ENCODE results near the gene LHFPL3. TPM values are rescaled to one million over a fixed set of nuclear protein-coding genes. Genes with fewer than 3 reads are reported as not detected.

Gene LHFPL3
- total and polyA plus RNA-seq, 2 experiments from 2014 or later: 0.24 TPM; not detected in 1

GRCh38 chr7:104951546-104951945, 623.1 kb downstream of the LHFPL3 start:
- no peaks in the 10 kb centered on the region for H3K9me2 ChIP-seq (ENCODE audit: insufficient read depth)
- no peaks in the 10 kb centered on the region; the same call in 2 of the 3 replicates for H3K9me3 Mint-ChIP-seq
- H3K27ac Mint-ChIP-seq: no peak overlapping the region
- H3K27me3 Mint-ChIP-seq (ENCODE audit: insufficient read depth, low read depth, poor library complexity): no peaks in the 10 kb centered on the region
- no peaks in the 10 kb centered on the region for H3K36me3 Mint-ChIP-seq (ENCODE audit: low read depth)
- H3F3A ChIP-seq (replicated peaks; ENCODE audit: low read depth): no peaks in the 10 kb centered on the region
- H3K4me3 Mint-ChIP-seq: no peak overlapping the region
- H4K20me1 ChIP-seq (replicated peaks; ENCODE audit: insufficient read depth): no peaks in the 10 kb centered on the region
- H3K27ac ChIP-seq (ENCODE audit: low read depth): no peak overlapping the region
- no peak for TF ChIP-seq EZH2 (IDR thresholded peaks at IDR 0.05; ENCODE audit: low read depth, unreplicated experiment)
- no peak for TF ChIP-seq JUNB (IDR thresholded peaks at IDR 0.05; ENCODE audit: unreplicated experiment)
- TF ChIP-seq NANOG (IDR thresholded peaks at IDR 0.05; ENCODE audit: borderline replicate concordance): no peak
- no peak for TF ChIP-seq ZNF331 (CRISPR knock-in tag; IDR thresholded peaks at IDR 0.05; ENCODE audit: low read depth)
- no peak for TF ChIP-seq ETS1 (IDR thresholded peaks at IDR 0.05)
- no peak for TF ChIP-seq ZNF114 (CRISPR knock-in tag; IDR thresholded peaks at IDR 0.05)
- no peak for TF ChIP-seq REST (IDR thresholded peaks at IDR 0.05; ENCODE audit: unreplicated experiment)
- no peak for TF ChIP-seq ZNF462 (CRISPR knock-in tag; IDR thresholded peaks at IDR 0.05)
- TF ChIP-seq POLR2AphosphoS5 (IDR thresholded peaks at IDR 0.05; ENCODE audit: low read depth): no peak
- TF ChIP-seq CTCF (conservative IDR thresholded peaks at IDR 0.05; ENCODE audit: low read depth in 2 of 2): no peak
- no peak for TF ChIP-seq STAT1 (IDR thresholded peaks at IDR 0.05; ENCODE audit: unreplicated experiment)
- no peak for TF ChIP-seq CREB1 (CRISPR knock-in tag; IDR thresholded peaks at IDR 0.05; ENCODE audit: low read depth)
- no peak for TF ChIP-seq EZH2phosphoT487 (IDR thresholded peaks at IDR 0.05; ENCODE audit: unreplicated experiment)
- DNase-seq (ENCODE audit: low spot score) (no peak), ATAC-seq (no peak)
- H2AFZ ChIP-seq: no peak overlapping the region
- H3K4me3 ChIP-seq: no peak overlapping the region
- no peaks in the 10 kb centered on the region for H3K79me2 ChIP-seq (replicated peaks; ENCODE audit: insufficient read depth)
- H3K4me2 ChIP-seq: no peak overlapping the region
- H3K4me1 Mint-ChIP-seq: no peaks in the 10 kb centered on the region
- H3K36me3 ChIP-seq (ENCODE audit: insufficient read depth): no peaks in the 10 kb centered on the region
- no peaks in the 10 kb centered on the region for H3K4me1 ChIP-seq (ENCODE audit: insufficient read depth)
- no peaks in the 10 kb centered on the region for H3K27me3 ChIP-seq (ENCODE audit: insufficient read depth)
